Epidermal melanocyte (primary cell): ENCODE results near the gene ACO2.
A peak's percentile ranks its signal among the peaks of the same experiment; 100 is the strongest.
"Not testable (repeated sequence)": the region's sequence is repeated elsewhere in the genome, so short reads cannot be mapped to it uniquely, and the experiment has no call there.

Experiments used
- DNase-seq: peaks from one replicate; pipeline ENCODE4 v3.0.0; 2011; ENCODE audit warnings: low spot score; ENCODE audit not compliant: insufficient read length

Gene ACO2

DNA sequence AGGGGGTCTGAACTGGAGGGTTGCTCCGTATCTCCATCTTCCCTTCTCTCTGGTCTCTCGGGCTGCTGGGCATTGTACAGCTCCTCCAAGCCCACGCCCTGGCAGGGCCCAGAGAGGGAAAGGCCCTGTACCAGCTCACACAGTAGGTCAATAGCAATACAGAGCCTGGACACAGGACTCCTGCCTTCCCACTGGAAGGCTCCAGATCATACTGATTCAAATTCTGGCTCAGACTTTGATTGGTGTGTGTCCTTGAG, 98.5 kb downstream of the ACO2 start:
- peak; percentile 1 for DNase-seq

DNA sequence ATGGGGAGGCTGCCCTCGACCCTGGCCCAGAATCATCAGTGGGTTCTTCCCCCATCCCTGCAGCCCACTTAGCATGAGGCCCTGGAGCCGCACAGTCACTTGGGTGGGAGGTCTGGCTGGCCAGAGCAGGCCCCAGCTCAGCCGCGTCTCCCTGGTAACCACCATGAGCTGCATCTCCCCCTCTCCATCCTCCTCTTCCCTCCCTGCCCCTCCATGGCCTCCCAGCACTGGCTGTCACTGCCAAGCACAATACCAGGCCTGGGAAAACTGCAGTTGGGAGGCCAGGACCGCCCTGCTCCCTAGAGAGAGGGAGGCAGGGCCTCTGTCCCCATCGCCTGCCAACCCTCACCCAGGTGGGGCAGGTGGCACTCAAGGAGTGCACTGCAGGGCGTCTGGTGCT, 99.9 kb downstream of the ACO2 start:
- DNase-seq: peak; percentile 9

DNA sequence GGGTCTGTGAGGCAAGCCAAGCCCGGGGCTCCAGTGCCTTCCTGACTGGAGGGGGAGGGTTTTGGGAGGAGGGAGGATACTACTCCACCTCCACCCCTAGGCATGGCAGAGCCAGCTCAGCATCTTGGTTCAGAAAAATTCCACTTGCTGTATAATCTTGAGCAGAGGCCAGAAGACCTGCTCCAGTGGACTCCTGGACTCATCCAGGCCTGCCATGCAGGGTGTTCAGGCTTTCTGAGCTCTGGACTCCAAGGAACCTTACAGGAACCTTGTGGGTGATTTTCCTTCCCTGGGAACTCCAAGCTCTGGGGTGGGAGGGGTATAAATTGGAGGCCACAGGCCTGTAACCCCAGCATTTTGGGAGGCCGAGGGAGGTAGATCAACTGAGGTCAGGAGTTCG, 101.3 kb downstream of the ACO2 start:
- no peak for DNase-seq

DNA sequence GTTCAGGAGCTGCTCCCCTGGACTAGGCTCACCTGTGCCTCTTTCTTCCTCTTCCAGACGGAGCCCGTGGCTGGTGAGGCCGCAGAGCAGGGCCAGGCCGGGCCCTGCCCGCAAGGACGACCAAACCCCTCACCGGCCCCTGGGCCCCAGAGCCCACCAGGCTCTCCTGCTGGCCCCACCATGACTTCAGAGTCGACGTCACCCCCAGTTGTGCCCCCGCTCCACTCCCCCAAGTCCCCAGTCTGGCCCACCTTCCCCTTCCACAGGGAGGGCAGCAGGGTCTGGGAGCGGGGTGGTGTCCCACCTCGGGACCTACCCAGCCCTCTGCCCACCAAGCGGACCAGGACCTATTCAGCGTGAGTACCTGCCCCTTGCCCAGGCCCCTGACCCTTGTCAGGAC, 102.9 kb downstream of the ACO2 start:
- DNase-seq: no peak

DNA sequence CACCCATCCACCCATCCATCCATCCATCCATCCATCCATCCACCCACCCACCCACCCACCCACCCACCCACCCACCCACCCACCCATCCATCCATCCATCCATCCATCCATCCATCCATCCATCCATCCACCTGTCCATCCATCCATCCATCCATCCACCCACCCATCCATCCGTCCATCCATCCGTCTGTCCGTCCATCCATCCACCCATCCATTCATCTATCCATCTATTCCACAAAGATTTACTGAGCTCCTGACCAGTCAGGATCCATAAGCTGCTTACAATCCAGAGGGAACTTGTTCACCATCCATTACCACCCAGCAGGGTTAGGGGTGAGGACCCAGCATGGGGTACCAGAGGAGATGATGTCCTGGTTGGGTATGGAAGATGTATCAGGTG, 103.4 kb downstream of the ACO2 start:
- not testable (repeated sequence) for DNase-seq

DNA sequence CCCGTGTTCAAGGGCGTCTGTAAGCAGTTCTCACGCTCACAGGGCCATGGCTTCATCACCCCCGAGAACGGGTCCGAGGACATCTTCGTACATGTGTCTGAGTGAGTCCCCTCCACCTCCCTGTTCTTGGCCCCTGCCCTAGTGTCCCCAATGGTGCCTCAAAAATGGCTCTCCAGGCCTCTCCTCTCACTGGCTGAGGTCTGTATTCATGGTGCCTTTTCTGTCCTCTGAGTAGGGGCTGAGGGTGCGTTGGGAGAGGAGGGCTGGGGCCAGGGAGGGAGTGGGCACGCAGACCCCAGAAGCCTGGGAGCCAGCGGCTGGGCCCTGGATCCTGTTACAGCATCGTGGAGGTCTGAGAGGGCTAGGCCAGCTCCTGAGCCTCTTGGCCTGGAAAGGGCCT, 104.8 kb downstream of the ACO2 start:
- no peak for DNase-seq

DNA sequence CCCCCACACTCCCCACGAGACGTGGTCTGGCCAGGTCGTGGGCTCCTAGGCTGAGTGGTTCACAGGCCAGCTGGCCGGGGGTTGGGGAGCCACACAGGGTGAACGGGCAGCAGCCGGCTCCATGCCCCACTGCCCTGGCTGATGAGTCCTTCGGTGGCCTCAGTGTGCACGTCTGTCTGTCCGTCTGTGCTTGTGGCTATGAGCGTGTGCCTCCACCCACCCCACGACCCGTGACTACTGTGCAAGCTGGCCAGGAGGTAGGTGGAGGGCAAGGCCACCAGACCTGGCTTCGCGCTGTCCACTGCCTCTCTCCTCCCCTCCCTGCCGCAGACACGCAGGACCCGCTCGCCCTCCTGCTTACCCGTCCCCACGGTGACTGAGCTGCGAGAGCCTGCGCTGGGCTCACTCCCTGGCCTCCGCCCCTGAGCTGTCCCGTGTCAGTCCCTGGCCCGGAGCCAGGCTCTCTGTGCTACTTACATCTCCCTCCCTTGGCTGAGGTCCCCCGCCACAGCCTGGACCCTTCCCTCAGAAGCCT, 106.0 kb downstream of the ACO2 start:
- peak; percentile 5 for DNase-seq

DNA sequence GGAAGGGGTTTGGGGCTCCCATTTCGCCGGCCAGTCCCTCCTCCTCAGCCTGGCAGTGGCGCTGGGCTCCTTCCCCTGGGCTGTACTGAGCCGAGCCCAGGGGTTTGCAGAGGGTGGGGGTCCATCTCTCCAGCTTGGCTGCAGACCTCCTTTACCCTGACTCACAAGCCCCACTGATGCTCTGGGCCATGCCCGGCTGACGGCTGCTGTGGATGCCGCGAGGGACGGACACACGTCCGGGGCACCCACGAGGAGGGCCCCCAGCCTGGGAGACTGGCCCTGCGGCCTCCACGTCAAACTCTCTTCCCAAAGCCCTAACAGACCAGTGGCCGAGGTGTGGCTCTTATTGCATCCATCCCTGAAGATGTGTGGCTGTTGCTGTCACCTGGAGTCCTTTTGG, 106.6 kb downstream of the ACO2 start:
- DNase-seq: peak; percentile 4

DNA sequence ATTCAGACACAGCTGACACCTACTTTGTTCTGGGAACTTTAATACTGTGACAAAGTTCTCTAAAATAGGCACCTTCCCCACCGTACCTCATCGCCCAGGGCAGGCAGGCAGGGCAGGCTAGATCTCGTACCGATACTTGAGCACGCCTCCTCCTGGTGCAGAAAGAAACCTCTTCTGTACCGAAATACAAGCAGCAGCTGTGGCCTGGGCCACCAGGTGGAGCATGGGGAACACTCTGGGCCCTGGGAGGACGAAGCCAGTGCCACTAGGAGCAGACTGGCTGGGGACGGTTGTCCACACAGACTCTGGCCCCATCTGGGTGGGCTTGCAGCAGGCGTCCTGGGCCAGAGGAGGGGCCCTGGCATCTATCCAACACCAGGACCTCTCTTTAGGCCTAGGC, 108.0 kb downstream of the ACO2 start:
- DNase-seq: no peak

DNA sequence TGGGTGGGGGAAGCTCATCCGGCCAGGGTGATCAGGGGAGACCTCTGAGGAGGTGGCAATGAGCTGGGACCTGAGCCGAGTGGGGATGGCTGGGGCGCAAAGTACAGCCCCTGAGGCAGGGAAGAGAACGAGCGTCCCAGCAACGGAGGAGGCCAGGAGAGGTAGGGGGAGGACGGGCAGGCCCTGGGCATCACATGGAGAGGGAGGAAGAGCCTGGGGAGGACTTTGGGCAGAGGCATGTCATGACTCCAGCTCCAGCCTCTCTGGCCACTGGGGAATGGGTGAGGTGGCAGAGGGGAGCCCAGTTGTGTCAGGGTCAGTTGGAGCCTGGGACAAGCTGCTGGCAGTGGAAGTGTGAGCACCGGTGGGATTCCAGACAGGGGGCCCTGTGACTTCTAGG, 109.2 kb downstream of the ACO2 start:
- no peak for DNase-seq
